HG03521 (cell line): ENCODE data around the gene PDIA6.
"Not testable (repeated sequence)": the region's sequence is repeated elsewhere in the genome, so short reads cannot be mapped to it uniquely, and the experiment has no call there.

Experiments
- ATAC-seq: cut with Tn5 transposase; IDR thresholded peaks from one replicate; pipeline ENCODE4 v1.9.1; 2021; ENCODE audit warnings: mild to moderate bottlenecking, moderate library complexity; ENCODE audit not compliant: unreplicated experiment

PDIA6 gene

GRCh38 chr2:10833021-10833420, 20.4 kb upstream of the PDIA6 start:
- ATAC-seq, result no peak

GRCh38 chr2:10832203-10832936, 19.8 kb upstream of the PDIA6 start:
- ATAC-seq, result peak; percentile 63

GRCh38 chr2:10831400-10831985, 18.9 kb upstream of the PDIA6 start:
- no peak for ATAC-seq

- ATAC-seq, result no peak
Measured at GRCh38 chr2:10830641-10831399, 18.2 kb upstream of the PDIA6 start.

GRCh38 chr2:10830203-10830602, 17.6 kb upstream of the PDIA6 start:
- no peak for ATAC-seq

- ATAC-seq, result no peak
Measured at GRCh38 chr2:10829299-10829698, 16.7 kb upstream of the PDIA6 start.

- ATAC-seq, result no peak
Measured at GRCh38 chr2:10828346-10828745, 15.8 kb upstream of the PDIA6 start.

DNA sequence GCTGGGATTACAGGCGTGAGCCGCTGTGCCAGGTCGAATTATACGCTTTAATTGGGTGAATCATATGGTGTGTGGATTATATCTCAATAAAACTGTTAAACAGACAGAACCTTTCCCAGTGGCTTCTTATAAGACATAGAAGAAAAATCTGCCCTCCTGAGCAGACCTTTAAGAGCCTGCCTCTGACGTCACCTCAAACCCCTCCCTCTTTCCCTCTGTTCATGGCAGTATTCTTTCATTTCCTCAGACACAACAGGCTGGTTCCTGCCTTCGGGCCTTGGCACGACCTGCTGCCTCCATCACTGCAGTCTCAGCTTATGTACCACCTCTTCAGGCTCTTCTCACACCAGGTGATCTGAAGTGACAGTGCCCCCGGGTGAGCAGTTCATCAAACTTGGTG, 14.0 kb upstream of the PDIA6 start:
- no peak for ATAC-seq

- ATAC-seq, result no peak
Measured at GRCh38 chr2:10826026-10826425, 13.4 kb upstream of the PDIA6 start.

DNA sequence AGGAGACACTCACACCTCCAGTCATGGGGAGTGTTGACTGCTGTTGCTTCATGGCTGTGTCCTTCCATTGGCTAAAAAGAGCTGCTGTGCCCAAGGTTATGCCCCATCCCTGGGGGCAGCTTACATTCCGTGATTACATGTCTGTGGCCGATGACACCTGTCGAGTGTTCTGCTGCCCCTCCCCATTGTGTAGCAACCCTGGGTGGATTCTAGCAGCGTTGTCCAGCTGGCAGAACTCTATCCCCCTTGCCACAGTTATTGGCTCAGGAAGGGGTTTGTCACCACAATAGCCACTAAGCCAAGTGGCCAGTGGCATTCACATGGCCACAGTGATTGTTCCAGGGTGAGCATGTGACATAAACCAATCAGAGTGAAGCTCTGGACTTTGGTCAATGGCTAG, 11.6 kb upstream of the PDIA6 start:
- no peak for ATAC-seq

- no peak for ATAC-seq
Measured at GRCh38 chr2:10820978-10821695, 8.6 kb upstream of the PDIA6 start.

GRCh38 chr2:10820562-10820961, 8.0 kb upstream of the PDIA6 start:
- no peak for ATAC-seq

DNA sequence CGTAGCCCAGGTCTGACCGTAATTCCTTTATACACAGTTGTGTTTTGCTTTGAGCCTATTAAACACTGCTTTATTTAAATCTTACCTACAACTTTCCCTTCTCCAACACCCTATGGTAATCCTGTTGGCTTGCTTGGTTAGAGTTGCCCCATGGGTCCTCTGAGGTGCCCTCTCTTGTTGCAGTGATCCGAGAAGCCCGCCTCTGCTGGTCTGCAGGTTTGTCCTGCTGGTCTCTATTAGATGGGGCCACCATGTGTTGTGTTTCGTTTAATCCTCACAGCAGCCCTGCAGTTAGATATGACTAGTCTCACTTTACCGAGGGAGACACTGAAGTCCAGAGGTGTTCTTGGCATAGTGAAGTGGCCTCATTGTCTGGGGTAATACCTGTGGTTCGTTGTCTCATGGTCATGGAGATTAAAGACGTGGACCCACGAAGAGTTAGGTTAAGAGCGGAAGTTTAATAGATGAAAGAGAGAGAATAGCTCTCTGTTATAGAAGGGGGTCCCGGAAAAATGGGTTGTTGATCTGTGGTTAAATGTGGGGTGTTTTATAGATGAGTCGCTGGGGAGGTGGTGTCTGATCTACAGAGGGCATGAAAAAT, 7.2 kb upstream of the PDIA6 start:
- ATAC-seq, result no peak

- ATAC-seq, result no peak
Measured at GRCh38 chr2:10818984-10819383, 6.4 kb upstream of the PDIA6 start.

- not testable (repeated sequence) for ATAC-seq
Measured at GRCh38 chr2:10818305-10818704, 5.7 kb upstream of the PDIA6 start.

GRCh38 chr2:10817413-10817812, 4.8 kb upstream of the PDIA6 start:
- ATAC-seq, result no peak

GRCh38 chr2:10814571-10815331, 2.2 kb upstream of the PDIA6 start:
- ATAC-seq, result no peak

DNA sequence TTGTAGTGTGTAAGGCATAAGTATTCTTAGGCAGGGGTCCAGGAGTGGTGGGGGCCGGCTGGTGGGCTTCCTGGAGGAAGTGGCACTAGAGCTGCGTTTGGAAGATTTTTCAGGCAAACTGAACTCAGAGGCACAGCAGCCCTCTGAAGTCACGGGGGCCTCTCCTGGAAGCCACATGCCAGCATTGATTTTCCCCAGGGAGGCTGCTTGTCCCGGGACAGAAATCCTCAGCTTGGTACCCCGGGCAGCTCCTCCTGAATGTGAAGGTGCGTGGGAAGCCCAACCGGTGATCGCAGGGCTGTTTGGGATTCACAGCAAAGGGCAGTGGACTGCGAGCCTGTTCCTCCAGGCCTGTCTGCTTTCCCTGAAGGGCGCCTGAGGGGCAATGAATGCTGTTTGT, 1.6 kb upstream of the PDIA6 start:
- no peak for ATAC-seq

GRCh38 chr2:10813163-10814138, 866 bp upstream of the PDIA6 start:
- ATAC-seq, result not testable (repeated sequence)
